ENCODE measurements around the gene RNF130. TPM values are rescaled to one million over a fixed set of nuclear protein-coding genes. Genes with fewer than 3 reads are reported as not detected.

Gene RNF130
- total RNA-seq, 1 experiment from 2014 or later, result 58.5 TPM

GRCh38 chr5:179912386-179912785 is 159.2 kb downstream of the RNF130 start:
- H3K4me3 Mint-ChIP-seq, result no peak overlapping the region
- ChIA-PET POLR2A (interaction anchor here (0.5 kb wide), 1 partner anchor 178 kb away, joined by 5 read pairs; no protein-coding TSS in a partner anchor), CTCF (interaction anchor here (1.2 to 1.5 kb wide), 2 partner anchors 63 to 111 kb away, joined by 3 to 4 read pairs; no protein-coding TSS in a partner anchor)
- peaks cover 3% of the 10 kb centered on the region; the same call in 1 of the 2 replicates for H3K27me3 Mint-ChIP-seq (ENCODE audit: low read depth)
- H3K4me1 Mint-ChIP-seq, result peaks cover 13% of the 10 kb centered on the region
- ATAC-seq (no peak), DNase-seq (ENCODE audit: low spot score) (no peak)
- TF ChIP-seq CREM (CRISPR knock-in tag; IDR thresholded peaks at IDR 0.05), result no peak
- no peaks in the 10 kb centered on the region for H3K9me3 Mint-ChIP-seq
- H3K36me3 Mint-ChIP-seq, result no peaks in the 10 kb centered on the region
- no peak overlapping the region for H3K27ac Mint-ChIP-seq

DNA sequence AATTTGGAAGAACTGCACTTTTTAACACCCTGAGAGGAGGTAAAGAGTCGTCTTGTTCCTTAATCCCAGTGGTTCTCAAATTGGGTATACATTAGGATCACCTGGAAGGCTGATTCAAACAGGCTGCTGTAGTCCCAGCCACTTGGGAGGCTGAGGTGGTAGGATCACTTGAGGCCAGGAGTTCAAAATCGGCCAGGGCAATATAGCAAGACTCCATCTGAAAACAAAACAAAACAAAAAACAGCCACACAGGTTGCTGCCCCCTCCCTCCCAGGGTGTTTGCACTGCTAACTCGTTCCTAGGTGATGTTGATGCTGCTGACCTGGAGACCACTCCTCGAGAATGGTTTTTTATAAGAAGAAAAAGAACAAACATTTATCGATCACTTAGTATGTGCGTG is 162.3 kb downstream of the RNF130 start:
- H3K36me3 Mint-ChIP-seq, result peaks cover 7% of the 10 kb centered on the region
- POLR2A ChIA-PET, result no interaction called here
- H3K9me3 Mint-ChIP-seq, result no peaks in the 10 kb centered on the region
- CTCF ChIA-PET, result interaction anchor here (1.3 kb wide), 1 partner anchor 66 kb away, joined by 10 read pairs; no protein-coding TSS in a partner anchor
- peaks cover 3% of the 10 kb centered on the region; the same call in 1 of the 2 replicates for H3K27me3 Mint-ChIP-seq (ENCODE audit: low read depth)
- peaks cover 3% of the 10 kb centered on the region; the same call in 1 of the 2 replicates for H3K4me1 Mint-ChIP-seq
- TF ChIP-seq MAX (CRISPR knock-in tag; IDR thresholded peaks at IDR 0.05), result no peak
- no peak for TF ChIP-seq ZNF219 (CRISPR knock-in tag; IDR thresholded peaks at IDR 0.05; ENCODE audit: borderline replicate concordance)
- TF ChIP-seq ZNF121 (CRISPR knock-in tag; IDR thresholded peaks at IDR 0.05), result no peak
- no peak for TF ChIP-seq NFYB (CRISPR knock-in tag; conservative IDR thresholded peaks at IDR 0.05; ENCODE audit: low read depth)
- no peak for TF ChIP-seq TEAD4 (CRISPR knock-in tag; IDR thresholded peaks at IDR 0.05)
- TF ChIP-seq, protein P1, sequence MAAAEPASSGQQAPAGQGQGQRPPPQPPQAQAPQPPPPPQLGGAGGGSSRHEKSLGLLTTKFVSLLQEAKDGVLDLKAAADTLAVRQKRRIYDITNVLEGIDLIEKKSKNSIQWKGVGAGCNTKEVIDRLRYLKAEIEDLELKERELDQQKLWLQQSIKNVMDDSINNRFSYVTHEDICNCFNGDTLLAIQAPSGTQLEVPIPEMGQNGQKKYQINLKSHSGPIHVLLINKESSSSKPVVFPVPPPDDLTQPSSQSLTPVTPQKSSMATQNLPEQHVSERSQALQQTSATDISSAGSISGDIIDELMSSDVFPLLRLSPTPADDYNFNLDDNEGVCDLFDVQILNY (CRISPR knock-in tag; IDR thresholded peaks at IDR 0.05), result no peak
- no peak for TF ChIP-seq GTF2I (CRISPR knock-in tag; conservative IDR thresholded peaks at IDR 0.05)
- no peak for TF ChIP-seq HMGXB4 (CRISPR knock-in tag; IDR thresholded peaks at IDR 0.05)
- no peak for TF ChIP-seq CBFB (CRISPR knock-in tag; IDR thresholded peaks at IDR 0.05; ENCODE audit: low read depth)
- TF ChIP-seq CREM (CRISPR knock-in tag; IDR thresholded peaks at IDR 0.05), result no peak
- no peak for TF ChIP-seq ZNF671 (CRISPR knock-in tag; IDR thresholded peaks at IDR 0.05)
- TF ChIP-seq MYBL2 (CRISPR knock-in tag; IDR thresholded peaks at IDR 0.05), result no peak
- TF ChIP-seq, protein P2, sequence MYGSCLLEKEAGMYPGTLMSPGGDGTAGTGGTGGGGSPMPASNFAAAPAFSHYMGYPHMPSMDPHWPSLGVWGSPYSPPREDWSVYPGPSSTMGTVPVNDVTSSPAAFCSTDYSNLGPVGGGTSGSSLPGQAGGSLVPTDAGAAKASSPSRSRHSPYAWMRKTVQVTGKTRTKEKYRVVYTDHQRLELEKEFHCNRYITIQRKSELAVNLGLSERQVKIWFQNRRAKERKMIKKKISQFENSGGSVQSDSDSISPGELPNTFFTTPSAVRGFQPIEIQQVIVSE (CRISPR knock-in tag; IDR thresholded peaks at IDR 0.05; ENCODE audit: borderline replicate concordance), result no peak
- TF ChIP-seq TEAD1 (CRISPR knock-in tag; IDR thresholded peaks at IDR 0.05), result no peak
- no peak for TF ChIP-seq NR2C2 (CRISPR knock-in tag; IDR thresholded peaks at IDR 0.05)
- TF ChIP-seq JAZF1 (CRISPR knock-in tag; IDR thresholded peaks at IDR 0.05), result no peak
- no peak for TF ChIP-seq IRF1 (CRISPR knock-in tag; IDR thresholded peaks at IDR 0.05)
- no peak for TF ChIP-seq JUN (CRISPR knock-in tag; IDR thresholded peaks at IDR 0.05)
- TF ChIP-seq MXD4 (CRISPR knock-in tag; IDR thresholded peaks at IDR 0.05; ENCODE audit: borderline replicate concordance), result no peak
- no peak overlapping the region for H3K27ac Mint-ChIP-seq
- ATAC-seq, result no peak
- H3K4me3 Mint-ChIP-seq, result no peak overlapping the region
- no peak for DNase-seq (ENCODE audit: low spot score)

DNA sequence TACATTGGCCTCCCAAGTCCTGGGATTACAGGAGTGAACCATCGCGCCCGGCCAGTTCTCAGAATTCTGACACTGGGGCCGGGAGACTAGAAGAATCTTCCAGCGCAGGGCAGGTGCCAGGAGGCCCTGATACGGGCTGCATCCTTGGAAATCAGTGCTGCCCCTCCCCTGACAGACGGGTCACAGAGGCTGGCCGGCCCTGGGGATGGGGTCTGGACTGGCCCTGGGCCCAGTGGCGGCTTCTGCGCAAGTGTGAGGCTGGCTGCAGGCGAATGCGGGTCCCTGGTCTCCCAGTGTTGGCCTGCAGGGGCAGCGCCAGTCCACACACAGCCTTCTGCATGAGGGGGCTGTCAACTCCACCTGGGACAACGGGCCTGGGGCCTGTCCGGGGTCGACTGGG is 163.0 kb downstream of the RNF130 start:
- Mint-ChIP-seq H3K27ac (no peak overlapping the region), H3K36me3 (peaks cover 11% of the 10 kb centered on the region), H3K9me3 (no peaks in the 10 kb centered on the region), H3K4me1 (peaks cover 3% of the 10 kb centered on the region; the same call in 1 of the 2 replicates), H3K4me3 (peak overlapping the region; percentile 63), H3K27me3 (ENCODE audit: low read depth) (peaks cover 3% of the 10 kb centered on the region; the same call in 1 of the 2 replicates)
- ChIA-PET CTCF (interaction anchor here (0.5 to 2.6 kb wide), 7 partner anchors 21 to 720 kb away, joined by 3 to 19 read pairs (median 3); no protein-coding TSS in a partner anchor), POLR2A (no interaction called here)
- DNase-seq (ENCODE audit: low spot score), result peak; percentile 83
- ATAC-seq, result peak; percentile 89
- TF ChIP-seq, protein P3, sequence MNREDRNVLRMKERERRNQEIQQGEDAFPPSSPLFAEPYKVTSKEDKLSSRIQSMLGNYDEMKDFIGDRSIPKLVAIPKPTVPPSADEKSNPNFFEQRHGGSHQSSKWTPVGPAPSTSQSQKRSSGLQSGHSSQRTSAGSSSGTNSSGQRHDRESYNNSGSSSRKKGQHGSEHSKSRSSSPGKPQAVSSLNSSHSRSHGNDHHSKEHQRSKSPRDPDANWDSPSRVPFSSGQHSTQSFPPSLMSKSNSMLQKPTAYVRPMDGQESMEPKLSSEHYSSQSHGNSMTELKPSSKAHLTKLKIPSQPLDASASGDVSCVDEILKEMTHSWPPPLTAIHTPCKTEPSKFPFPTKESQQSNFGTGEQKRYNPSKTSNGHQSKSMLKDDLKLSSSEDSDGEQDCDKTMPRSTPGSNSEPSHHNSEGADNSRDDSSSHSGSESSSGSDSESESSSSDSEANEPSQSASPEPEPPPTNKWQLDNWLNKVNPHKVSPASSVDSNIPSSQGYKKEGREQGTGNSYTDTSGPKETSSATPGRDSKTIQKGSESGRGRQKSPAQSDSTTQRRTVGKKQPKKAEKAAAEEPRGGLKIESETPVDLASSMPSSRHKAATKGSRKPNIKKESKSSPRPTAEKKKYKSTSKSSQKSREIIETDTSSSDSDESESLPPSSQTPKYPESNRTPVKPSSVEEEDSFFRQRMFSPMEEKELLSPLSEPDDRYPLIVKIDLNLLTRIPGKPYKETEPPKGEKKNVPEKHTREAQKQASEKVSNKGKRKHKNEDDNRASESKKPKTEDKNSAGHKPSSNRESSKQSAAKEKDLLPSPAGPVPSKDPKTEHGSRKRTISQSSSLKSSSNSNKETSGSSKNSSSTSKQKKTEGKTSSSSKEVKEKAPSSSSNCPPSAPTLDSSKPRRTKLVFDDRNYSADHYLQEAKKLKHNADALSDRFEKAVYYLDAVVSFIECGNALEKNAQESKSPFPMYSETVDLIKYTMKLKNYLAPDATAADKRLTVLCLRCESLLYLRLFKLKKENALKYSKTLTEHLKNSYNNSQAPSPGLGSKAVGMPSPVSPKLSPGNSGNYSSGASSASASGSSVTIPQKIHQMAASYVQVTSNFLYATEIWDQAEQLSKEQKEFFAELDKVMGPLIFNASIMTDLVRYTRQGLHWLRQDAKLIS (CRISPR knock-in tag; IDR thresholded peaks at IDR 0.05; ENCODE audit: borderline replicate concordance), result no peak
- TF ChIP-seq MAX (CRISPR knock-in tag; IDR thresholded peaks at IDR 0.05), result no peak
- TF ChIP-seq, protein P1 (CRISPR knock-in tag; IDR thresholded peaks at IDR 0.05), result no peak
- no peak for TF ChIP-seq ZBTB43 (CRISPR knock-in tag; IDR thresholded peaks at IDR 0.05)
- no peak for TF ChIP-seq CBFB (CRISPR knock-in tag; IDR thresholded peaks at IDR 0.05; ENCODE audit: low read depth)
